Measurements from ENCODE around the gene PDK4.

PDK4 gene

GRCh38 chr7:95596198-95597063 lies at the start of gene PDK4:
Gene PDK4, minus strand, starts transcription at chr7:95596516. Its CDS starts 223 bp downstream, at chr7:95596293.
- H3K4me1 ChIP-seq (ENCODE audit: control insufficient read depth, insufficient read depth, low read length) = peaks cover 15% of the 10 kb centered on the region
- no peaks in the 10 kb centered on the region for H3K9me3 ChIP-seq (ENCODE audit: control insufficient read depth, low read length)
- peak within 1 kb of the TSS; percentile 70 for H3K4me3 ChIP-seq (ENCODE audit: low read length)
- H3K9ac ChIP-seq (ENCODE audit: low read length) = peak within 1 kb of the TSS; percentile 98
- H3K36me3 ChIP-seq (ENCODE audit: control insufficient read depth, insufficient read depth, low read length) = no peaks in the 10 kb centered on the region
- no peaks in the 10 kb centered on the region for H3K27me3 ChIP-seq (ENCODE audit: control insufficient read depth, insufficient read depth, low read length)

- Histone ChIP-seq H3K9ac (ENCODE audit: low read length) (no peak overlapping the region), H3K4me1 (ENCODE audit: control insufficient read depth, insufficient read depth, low read length) (no peaks in the 10 kb centered on the region), H3K9me3 (ENCODE audit: control insufficient read depth, low read length) (no peaks in the 10 kb centered on the region), H3K4me3 (ENCODE audit: low read length) (no peak overlapping the region), H3K36me3 (ENCODE audit: control insufficient read depth, insufficient read depth, low read length) (no peaks in the 10 kb centered on the region), H3K27me3 (ENCODE audit: control insufficient read depth, insufficient read depth, low read length) (no peaks in the 10 kb centered on the region)
Measured at GRCh38 chr7:95642173-95642572, 45.9 kb upstream of the PDK4 start.

GRCh38 chr7:95636140-95636940 lies 40.0 kb upstream of the PDK4 start:
- Histone ChIP-seq H3K9ac (ENCODE audit: low read length) (no peak overlapping the region), H3K27me3 (ENCODE audit: control insufficient read depth, insufficient read depth, low read length) (no peaks in the 10 kb centered on the region), H3K4me1 (ENCODE audit: control insufficient read depth, insufficient read depth, low read length) (no peaks in the 10 kb centered on the region), H3K4me3 (ENCODE audit: low read length) (no peak overlapping the region), H3K36me3 (ENCODE audit: control insufficient read depth, insufficient read depth, low read length) (no peaks in the 10 kb centered on the region), H3K9me3 (ENCODE audit: control insufficient read depth, low read length) (no peaks in the 10 kb centered on the region)

GRCh38 chr7:95632609-95633008 lies 36.3 kb upstream of the PDK4 start:
- no peak overlapping the region for H3K4me3 ChIP-seq (ENCODE audit: low read length)
- H3K9ac ChIP-seq (ENCODE audit: low read length) = no peak overlapping the region
- H3K4me1 ChIP-seq (ENCODE audit: control insufficient read depth, insufficient read depth, low read length) = no peaks in the 10 kb centered on the region
- no peaks in the 10 kb centered on the region for H3K27me3 ChIP-seq (ENCODE audit: control insufficient read depth, insufficient read depth, low read length)
- no peaks in the 10 kb centered on the region for H3K36me3 ChIP-seq (ENCODE audit: control insufficient read depth, insufficient read depth, low read length)
- no peaks in the 10 kb centered on the region for H3K9me3 ChIP-seq (ENCODE audit: control insufficient read depth, low read length)

GRCh38 chr7:95631527-95631926 lies 35.2 kb upstream of the PDK4 start:
- H3K4me3 ChIP-seq (ENCODE audit: low read length) = no peak overlapping the region
- no peaks in the 10 kb centered on the region for H3K36me3 ChIP-seq (ENCODE audit: control insufficient read depth, insufficient read depth, low read length)
- H3K9me3 ChIP-seq (ENCODE audit: control insufficient read depth, low read length) = no peaks in the 10 kb centered on the region
- H3K27me3 ChIP-seq (ENCODE audit: control insufficient read depth, insufficient read depth, low read length) = no peaks in the 10 kb centered on the region
- H3K4me1 ChIP-seq (ENCODE audit: control insufficient read depth, insufficient read depth, low read length) = no peaks in the 10 kb centered on the region
- no peak overlapping the region for H3K9ac ChIP-seq (ENCODE audit: low read length)

- H3K4me3 ChIP-seq (ENCODE audit: low read length) = no peak overlapping the region
- H3K9me3 ChIP-seq (ENCODE audit: control insufficient read depth, low read length) = no peaks in the 10 kb centered on the region
- H3K27me3 ChIP-seq (ENCODE audit: control insufficient read depth, insufficient read depth, low read length) = no peaks in the 10 kb centered on the region
- H3K4me1 ChIP-seq (ENCODE audit: control insufficient read depth, insufficient read depth, low read length) = no peaks in the 10 kb centered on the region
- H3K36me3 ChIP-seq (ENCODE audit: control insufficient read depth, insufficient read depth, low read length) = no peaks in the 10 kb centered on the region
- H3K9ac ChIP-seq (ENCODE audit: low read length) = no peak overlapping the region
Measured at GRCh38 chr7:95630702-95631458, 34.6 kb upstream of the PDK4 start.

GRCh38 chr7:95628831-95629439 lies 32.6 kb upstream of the PDK4 start:
- H3K9ac ChIP-seq (ENCODE audit: low read length) = no peak overlapping the region
- no peaks in the 10 kb centered on the region for H3K4me1 ChIP-seq (ENCODE audit: control insufficient read depth, insufficient read depth, low read length)
- no peak overlapping the region for H3K4me3 ChIP-seq (ENCODE audit: low read length)
- no peaks in the 10 kb centered on the region for H3K27me3 ChIP-seq (ENCODE audit: control insufficient read depth, insufficient read depth, low read length)
- H3K36me3 ChIP-seq (ENCODE audit: control insufficient read depth, insufficient read depth, low read length) = no peaks in the 10 kb centered on the region
- no peaks in the 10 kb centered on the region for H3K9me3 ChIP-seq (ENCODE audit: control insufficient read depth, low read length)

- Histone ChIP-seq H3K4me1 (ENCODE audit: control insufficient read depth, insufficient read depth, low read length) (no peaks in the 10 kb centered on the region), H3K9ac (ENCODE audit: low read length) (no peak overlapping the region), H3K27me3 (ENCODE audit: control insufficient read depth, insufficient read depth, low read length) (no peaks in the 10 kb centered on the region), H3K36me3 (ENCODE audit: control insufficient read depth, insufficient read depth, low read length) (no peaks in the 10 kb centered on the region), H3K4me3 (ENCODE audit: low read length) (no peak overlapping the region), H3K9me3 (ENCODE audit: control insufficient read depth, low read length) (no peaks in the 10 kb centered on the region)
Measured at GRCh38 chr7:95623788-95624187, 27.5 kb upstream of the PDK4 start.

GRCh38 chr7:95622859-95623258 lies 26.5 kb upstream of the PDK4 start:
- Histone ChIP-seq H3K4me3 (ENCODE audit: low read length) (no peak overlapping the region), H3K9me3 (ENCODE audit: control insufficient read depth, low read length) (no peaks in the 10 kb centered on the region), H3K4me1 (ENCODE audit: control insufficient read depth, insufficient read depth, low read length) (no peaks in the 10 kb centered on the region), H3K36me3 (ENCODE audit: control insufficient read depth, insufficient read depth, low read length) (no peaks in the 10 kb centered on the region), H3K9ac (ENCODE audit: low read length) (no peak overlapping the region), H3K27me3 (ENCODE audit: control insufficient read depth, insufficient read depth, low read length) (no peaks in the 10 kb centered on the region)

- Histone ChIP-seq H3K4me1 (ENCODE audit: control insufficient read depth, insufficient read depth, low read length) (no peaks in the 10 kb centered on the region), H3K27me3 (ENCODE audit: control insufficient read depth, insufficient read depth, low read length) (no peaks in the 10 kb centered on the region), H3K36me3 (ENCODE audit: control insufficient read depth, insufficient read depth, low read length) (no peaks in the 10 kb centered on the region), H3K9me3 (ENCODE audit: control insufficient read depth, low read length) (no peaks in the 10 kb centered on the region), H3K9ac (ENCODE audit: low read length) (no peak overlapping the region), H3K4me3 (ENCODE audit: low read length) (no peak overlapping the region)
Measured at GRCh38 chr7:95622001-95622549, 25.8 kb upstream of the PDK4 start.

- H3K4me1 ChIP-seq (ENCODE audit: control insufficient read depth, insufficient read depth, low read length) = no peaks in the 10 kb centered on the region
- no peaks in the 10 kb centered on the region for H3K9me3 ChIP-seq (ENCODE audit: control insufficient read depth, low read length)
- H3K9ac ChIP-seq (ENCODE audit: low read length) = no peak overlapping the region
- no peaks in the 10 kb centered on the region for H3K36me3 ChIP-seq (ENCODE audit: control insufficient read depth, insufficient read depth, low read length)
- H3K4me3 ChIP-seq (ENCODE audit: low read length) = no peak overlapping the region
- H3K27me3 ChIP-seq (ENCODE audit: control insufficient read depth, insufficient read depth, low read length) = no peaks in the 10 kb centered on the region
Measured at GRCh38 chr7:95621404-95621803, 25.1 kb upstream of the PDK4 start.
